GM12872 (cell line): ENCODE results near the gene RNF123.

Experiments
- CTCF ChIP-seq: IDR thresholded peaks from 3 replicates; pipeline ENCODE4 v1.5.1; 2011; ENCODE audit warnings: low read depth, mild to moderate bottlenecking, low read length, moderate library complexity; ENCODE audit not compliant: insufficient read depth

Gene RNF123

GRCh38 chr3:49654176-49654825 lies 35.1 kb upstream of the RNF123 start:
- TF ChIP-seq CTCF = no peak

GRCh38 chr3:49654955-49655556 lies 34.3 kb upstream of the RNF123 start:
- no peak for TF ChIP-seq CTCF

GRCh38 chr3:49655731-49656285 lies 33.5 kb upstream of the RNF123 start:
- no peak for TF ChIP-seq CTCF

GRCh38 chr3:49656541-49657112 lies 32.7 kb upstream of the RNF123 start:
- TF ChIP-seq CTCF = 0 out of 3 replicates have a peak, but pooled peaks have one; percentile 28

GRCh38 chr3:49657208-49657915 lies 32.0 kb upstream of the RNF123 start:
- TF ChIP-seq CTCF = no peak

- no peak for TF ChIP-seq CTCF
Observed at GRCh38 chr3:49658711-49659110, 30.6 kb upstream of the RNF123 start.

GRCh38 chr3:49659756-49660155 lies 29.6 kb upstream of the RNF123 start:
- TF ChIP-seq CTCF = no peak
